SKM-1 (cell line): Measurements from ENCODE around the gene USP34.
"Not testable (repeated sequence)": the region's sequence is repeated elsewhere in the genome, so short reads cannot be mapped to it uniquely, and the experiment has no call there.

Experiments
- DNase-seq: peaks from one replicate; lab custom pipeline; 2025; ENCODE audit not compliant: unreplicated experiment; lab: John Stamatoyannopoulos, UW

USP34 gene, protein sequence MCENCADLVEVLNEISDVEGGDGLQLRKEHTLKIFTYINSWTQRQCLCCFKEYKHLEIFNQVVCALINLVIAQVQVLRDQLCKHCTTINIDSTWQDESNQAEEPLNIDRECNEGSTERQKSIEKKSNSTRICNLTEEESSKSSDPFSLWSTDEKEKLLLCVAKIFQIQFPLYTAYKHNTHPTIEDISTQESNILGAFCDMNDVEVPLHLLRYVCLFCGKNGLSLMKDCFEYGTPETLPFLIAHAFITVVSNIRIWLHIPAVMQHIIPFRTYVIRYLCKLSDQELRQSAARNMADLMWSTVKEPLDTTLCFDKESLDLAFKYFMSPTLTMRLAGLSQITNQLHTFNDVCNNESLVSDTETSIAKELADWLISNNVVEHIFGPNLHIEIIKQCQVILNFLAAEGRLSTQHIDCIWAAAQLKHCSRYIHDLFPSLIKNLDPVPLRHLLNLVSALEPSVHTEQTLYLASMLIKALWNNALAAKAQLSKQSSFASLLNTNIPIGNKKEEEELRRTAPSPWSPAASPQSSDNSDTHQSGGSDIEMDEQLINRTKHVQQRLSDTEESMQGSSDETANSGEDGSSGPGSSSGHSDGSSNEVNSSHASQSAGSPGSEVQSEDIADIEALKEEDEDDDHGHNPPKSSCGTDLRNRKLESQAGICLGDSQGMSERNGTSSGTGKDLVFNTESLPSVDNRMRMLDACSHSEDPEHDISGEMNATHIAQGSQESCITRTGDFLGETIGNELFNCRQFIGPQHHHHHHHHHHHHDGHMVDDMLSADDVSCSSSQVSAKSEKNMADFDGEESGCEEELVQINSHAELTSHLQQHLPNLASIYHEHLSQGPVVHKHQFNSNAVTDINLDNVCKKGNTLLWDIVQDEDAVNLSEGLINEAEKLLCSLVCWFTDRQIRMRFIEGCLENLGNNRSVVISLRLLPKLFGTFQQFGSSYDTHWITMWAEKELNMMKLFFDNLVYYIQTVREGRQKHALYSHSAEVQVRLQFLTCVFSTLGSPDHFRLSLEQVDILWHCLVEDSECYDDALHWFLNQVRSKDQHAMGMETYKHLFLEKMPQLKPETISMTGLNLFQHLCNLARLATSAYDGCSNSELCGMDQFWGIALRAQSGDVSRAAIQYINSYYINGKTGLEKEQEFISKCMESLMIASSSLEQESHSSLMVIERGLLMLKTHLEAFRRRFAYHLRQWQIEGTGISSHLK (N-terminal part only)

DNA sequence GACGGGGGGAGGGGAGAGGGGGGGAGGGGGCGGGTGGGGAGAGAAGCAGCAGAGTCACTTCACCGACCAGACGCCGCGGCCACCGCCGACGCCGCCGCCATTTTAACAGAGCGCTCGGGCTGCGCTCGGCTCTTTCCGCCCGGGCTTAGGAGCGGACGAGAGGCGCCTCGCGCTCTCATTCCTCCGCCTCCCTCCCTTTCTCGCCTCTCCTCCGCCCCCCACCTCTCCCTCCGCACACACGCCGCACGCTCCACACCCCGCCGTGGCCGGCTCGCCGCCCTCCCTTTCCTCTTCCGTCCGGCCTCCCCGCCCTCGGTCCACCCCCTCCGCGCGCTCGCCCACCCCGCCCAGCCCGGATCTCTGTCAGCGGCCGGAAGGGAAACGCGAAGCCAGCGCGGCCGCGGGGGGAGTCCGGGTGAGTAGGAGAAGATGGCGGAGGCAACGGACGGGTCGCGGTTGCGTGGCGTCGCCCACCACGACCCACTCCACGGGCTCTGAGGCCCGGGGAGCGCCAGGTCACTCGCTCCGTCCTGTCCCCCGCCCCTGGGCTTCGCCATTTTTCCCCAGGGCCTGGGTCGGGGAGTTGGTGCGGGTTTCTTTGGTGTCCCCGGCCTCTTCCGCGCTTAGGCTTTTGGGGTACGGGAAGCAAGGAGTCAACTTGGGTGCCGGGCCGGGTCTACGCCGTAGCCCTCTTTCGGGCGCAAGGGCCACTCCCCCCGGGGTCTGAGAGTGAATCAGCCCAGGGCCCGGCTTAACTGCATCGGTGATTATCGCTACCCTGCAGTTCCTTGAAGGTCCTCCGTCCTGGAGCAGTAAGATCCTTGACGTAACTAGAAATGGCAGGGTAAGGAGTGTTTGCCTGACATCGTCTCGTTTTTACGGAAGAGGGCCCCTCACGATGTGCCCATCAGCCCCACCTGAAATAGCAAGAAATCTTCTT is at the start of gene USP34:
Gene USP34, minus strand, starts transcription at position 123 of the 940 bp plus-strand sequence. CDS start 395 bp downstream, outside the sequence.
- peak; percentile 93 for DNase-seq

DNA sequence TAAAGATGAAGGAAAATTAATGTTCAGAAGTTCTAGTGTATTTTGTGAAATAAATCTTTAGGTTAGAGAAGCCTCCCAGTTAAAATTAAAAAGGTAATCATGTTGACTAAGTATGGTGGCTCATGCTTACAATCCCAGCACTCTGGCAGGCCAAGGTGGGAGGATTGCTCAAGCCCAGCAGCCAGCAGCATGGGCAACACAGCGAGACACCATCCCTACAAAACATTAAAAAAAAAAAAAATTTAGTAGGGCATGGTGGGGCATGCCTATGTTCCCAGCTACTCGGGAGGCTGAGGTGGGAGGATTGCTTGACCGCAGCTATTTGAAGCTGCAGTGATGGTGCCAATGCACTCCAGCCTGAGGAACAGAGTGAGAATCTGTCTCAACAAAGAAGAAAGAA is 49.4 kb upstream of the USP34 start:
- DNase-seq: no peak

DNA sequence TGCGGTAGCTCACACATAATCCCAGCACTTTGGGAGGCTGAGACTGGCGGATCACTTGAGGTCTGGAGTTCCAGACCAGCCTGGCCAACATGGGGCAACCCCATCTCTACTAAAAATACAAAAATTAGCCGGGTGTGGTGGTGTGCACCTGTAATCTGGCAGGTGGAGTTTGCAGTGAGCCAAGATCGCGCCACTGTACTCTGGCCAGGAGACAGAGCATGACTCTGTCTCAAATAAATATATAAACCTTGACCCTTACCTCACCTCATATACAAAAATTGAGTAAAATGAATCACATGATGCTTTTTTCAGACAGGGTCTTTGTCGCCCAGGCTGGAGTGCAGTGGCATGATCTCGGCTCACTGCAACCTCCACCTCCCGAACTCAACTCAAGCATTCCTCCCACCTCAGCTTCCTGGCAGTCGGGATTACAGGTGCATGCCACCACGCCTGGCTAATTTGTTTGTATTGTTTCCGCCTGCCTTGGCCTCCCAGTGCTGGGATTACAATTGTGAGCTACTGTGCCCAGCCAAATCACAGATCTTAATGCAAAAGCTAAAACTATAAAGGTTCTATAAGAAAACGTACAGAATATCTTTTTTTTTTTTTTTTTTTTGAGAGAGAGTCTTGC is 42.0 kb upstream of the USP34 start:
- no peak for DNase-seq

DNA sequence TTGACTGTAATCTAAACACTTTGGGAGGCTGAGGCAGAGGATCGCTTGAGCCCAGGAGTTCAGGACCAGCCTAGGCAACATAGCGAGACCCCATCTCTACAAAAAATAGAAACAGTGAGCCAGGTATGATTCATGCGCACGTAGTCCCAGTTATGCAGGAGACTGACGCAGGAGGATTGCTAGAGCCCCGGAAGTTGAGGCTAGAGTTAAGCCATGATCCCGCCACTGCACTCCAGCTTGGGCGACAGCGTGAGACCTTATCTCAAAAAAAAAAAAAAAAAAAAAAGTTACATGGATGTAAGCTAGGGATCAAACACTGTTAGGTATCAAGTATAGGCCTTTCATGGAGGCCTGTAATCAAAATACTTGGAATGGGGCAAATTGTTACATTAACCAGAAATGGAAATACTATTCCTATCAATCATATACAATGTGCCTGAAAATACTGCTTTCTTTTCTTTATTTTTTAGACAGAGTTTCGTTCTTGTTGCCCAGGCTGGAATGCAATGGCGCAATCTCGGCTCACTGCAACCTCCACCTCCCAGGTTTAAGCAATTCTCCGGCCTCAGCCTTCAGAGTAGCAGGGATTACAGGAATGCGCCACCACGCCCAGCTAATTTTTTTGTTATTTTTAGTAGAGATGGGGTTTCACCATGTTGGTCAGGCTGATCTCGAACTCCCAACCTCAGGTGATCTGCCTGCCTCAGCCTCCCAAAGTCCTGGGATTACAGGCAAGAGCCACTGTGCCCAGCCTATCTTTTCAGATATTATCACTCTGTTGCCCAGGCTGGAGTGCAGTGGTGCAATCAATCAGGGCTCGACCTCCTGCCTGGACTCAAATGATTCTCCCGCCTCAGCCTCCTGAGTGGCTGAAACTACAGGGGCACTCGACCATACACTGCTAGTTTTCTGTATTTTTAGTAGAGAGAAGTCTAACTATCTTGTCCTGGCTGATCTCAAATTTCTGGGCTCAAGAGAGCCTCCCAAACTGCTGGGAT is 40.1 kb upstream of the USP34 start:
- DNase-seq: no peak

DNA sequence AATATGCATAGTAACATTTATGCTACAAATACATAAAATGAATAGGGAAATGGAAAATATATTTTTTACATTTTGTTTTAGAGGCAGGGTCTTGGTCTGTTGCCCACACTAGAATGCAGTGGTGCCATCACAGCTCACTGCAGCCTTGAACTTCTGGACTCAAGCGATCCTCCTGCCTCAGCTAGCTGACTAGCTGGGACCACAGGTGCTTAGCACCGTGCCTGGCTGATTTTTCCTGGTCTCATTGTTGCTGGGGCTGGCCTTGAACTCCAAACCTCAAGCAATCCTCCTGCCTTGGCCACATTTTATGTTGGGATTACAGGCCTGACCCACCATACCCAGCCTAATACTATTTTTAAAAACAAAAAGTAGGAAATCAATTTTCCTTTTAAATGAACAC is 34.1 kb upstream of the USP34 start:
- no peak for DNase-seq

DNA sequence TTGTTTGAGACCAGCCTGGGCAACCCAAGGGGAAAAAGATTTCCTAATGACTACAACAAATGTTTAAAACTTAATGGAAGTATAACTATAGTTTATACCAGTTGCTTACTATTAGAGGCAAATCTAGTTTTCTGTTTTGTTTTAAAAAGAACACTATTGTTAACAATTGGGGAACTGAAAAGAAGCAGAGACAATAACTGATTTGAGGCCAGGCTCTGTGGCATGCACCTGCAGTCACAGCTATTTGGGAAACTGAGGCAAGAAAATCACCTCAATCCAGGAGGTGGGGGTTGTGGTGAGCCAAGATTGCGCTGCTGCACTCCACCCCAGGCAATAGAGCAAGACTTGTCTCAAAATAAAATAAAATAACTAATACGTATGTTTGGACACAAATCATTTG is 28.2 kb upstream of the USP34 start:
- DNase-seq: no peak

DNA sequence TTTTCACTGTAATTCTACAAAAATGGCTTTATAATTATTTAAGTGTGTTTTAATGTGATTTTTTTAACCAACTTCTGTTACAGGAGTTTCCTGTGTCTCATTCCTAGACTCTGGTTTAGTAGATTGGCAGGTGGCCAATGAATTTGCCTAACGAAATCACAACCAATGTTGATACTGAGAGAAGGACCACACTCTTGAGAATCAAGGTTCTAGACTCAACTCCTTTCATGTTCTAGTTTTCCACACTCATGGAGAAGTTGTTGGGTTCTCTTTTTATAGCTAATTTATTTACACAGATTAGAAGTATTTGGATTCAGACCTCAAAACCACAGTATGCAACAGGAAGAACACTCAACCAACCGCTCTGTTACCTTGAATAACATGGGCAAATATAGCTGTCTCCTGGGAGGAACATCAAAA is 22.6 kb upstream of the USP34 start:
- no peak for DNase-seq

DNA sequence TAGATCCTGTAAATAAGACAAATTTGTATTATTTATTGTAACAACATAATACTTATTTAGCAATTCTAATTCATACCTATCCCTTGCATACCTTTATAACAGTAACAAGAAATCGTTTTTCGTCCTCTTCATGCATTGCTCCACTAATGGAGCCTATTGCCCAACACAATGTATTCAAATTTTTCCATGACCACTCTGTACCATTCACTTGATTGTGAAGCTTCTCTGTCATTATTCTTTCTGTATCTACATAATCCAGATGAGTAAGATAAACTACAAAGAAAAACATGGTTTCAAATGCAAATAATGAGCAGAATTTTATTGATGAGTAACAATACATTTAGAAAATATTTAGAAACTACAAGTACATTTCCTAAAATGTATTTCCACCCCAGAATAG is 21.6 kb upstream of the USP34 start:
- DNase-seq: no peak

DNA sequence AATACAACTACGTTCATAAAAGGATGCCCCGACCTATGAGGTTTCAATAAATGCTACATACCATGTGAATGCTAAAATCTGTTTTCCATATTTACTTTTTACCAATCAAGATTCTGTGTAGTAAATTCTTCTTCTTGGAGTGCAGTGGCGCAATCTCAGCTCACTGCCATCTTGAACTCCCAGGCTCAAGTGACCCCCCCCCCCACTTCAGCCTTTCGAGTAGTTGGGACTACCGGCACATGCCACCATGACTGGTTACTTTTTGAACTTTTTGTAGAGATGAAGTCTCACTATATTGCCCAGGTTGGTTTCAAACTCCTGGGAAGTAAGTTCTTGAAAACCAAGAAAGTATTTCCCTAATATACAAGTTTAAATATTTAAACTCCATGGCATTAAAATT is 14.4 kb upstream of the USP34 start:
- no peak for DNase-seq

DNA sequence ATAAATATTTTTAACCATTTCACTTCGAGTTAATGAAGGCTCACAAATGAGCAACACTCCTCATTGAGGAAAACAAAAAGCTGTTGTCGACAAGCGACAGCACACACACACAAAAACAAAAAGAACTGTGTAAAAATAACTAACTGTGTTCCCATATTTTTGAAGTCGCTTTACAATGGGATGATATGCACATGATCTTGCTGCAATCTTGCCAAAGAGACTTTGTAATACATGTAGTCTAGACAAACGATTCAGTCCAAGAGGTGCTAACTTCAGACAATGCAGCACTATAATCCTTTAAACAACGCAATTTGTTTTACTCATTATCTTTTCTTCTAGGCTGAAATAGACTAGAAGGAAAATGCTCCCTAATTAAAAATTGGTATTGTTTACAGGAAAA is 7.2 kb upstream of the USP34 start:
- no peak for DNase-seq

DNA sequence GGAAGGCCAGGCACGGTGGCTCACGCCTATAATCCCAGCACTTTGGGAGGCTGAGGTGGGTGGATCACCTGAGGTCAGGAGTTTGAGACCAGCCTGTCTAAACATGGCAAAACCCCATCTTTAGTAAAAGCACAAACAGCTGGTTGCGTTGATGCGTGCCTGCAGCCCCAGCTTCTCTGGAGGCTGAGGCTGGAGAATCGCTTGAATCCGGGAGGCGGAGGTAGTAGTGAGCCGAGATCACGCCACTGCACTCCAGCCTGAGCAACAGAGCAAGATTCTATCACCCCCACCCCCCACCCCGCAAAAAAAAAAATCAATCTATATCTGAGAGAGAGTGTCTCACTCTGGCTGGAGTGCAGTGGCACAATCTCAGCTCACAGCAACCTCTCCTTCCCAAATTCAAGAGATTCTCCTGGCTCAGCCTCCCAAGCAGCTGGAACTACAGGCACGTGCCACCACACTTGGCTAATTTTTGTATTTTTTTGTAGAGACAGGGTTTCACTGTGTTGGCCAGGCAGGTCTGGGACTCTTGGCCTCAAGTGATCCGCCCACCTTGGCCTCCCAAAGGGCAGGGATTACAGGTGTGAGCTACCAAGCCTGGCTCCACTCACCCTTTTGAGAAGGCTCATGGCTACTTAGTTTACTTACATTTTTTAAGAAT is 6.2 kb upstream of the USP34 start:
- DNase-seq: not testable (repeated sequence)

DNA sequence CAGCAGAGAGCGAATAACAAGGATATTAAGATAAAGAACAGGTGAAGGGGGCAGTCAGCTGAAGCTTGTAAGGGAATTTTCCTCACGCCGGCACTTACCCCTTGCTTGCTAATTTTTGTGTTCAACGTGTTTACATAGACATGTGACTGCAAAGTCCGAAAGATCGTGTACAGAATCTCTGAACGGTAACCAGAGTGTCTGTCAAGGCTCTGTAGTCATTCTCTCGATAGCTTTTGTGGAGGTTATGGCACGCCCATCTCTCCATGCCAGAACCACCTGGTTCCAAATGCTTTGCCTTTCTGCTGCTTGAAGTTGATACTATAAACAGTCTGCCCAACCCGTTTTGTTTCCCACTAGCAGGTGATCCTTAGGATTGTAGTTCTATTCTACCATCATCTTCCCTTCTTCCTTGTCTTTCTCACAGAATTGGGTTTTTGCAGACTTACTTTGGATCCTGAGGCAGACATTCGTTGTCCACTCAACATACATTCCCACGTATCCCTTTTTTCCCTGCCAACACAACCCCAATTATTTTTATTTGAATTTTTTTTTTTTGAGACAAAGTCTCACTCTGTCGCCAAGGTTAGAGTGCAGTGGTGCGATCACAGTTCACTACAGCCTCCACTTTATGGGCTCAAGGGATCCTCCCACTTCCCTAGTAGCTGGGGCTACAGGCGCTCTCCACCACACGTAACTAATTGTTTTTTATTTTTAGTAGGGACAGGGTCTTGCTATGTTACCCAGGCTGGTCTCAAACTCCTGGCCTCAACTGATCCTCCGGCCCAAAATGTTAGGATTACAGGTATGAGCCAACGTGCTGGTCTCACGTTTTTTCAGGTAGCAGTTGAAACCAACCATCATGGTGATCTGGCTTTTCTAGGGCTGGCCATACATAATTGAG is 1.3 kb upstream of the USP34 start:
- no peak for DNase-seq

DNA sequence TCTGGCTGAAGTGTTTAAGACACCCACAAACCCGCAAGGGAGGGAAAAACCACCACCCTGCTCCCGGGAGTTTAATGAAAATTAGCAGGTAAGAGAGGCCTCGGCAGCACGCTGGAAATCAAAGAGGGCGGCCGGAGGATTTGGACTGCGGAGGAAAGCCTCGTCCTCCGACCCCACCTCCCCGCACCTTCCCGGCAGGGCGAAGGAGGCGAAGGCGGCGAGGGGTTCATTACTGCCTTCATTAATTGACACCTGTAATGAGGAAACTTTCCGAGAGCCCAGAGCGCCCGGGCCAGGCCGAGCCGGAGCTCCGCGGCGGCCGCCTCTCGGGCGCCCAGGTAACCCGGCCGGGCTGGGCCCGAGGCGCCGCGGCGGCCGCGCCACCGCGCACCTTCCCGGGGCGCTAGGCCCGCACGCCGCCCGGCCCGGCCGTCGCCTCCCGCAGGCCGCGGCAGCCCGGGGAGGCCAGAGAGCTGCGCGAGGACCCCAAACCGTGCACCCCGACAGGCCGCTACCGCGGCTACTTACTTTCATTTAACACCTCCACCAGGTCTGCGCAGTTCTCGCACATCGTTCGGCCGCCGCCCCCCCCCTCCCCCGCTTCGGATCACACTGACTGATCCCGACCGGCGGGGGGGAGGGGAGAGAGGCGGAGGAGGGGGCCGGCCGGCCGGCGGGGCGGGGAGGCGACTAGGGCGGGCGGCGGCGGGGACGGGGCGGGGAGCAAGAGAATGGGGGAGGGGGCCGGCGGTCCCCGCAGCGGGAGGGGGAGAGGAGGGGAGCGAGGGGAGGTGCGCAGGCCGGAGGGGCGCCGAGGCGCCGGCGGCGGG is 550 bp downstream of the USP34 start:
- no peak for DNase-seq

DNA sequence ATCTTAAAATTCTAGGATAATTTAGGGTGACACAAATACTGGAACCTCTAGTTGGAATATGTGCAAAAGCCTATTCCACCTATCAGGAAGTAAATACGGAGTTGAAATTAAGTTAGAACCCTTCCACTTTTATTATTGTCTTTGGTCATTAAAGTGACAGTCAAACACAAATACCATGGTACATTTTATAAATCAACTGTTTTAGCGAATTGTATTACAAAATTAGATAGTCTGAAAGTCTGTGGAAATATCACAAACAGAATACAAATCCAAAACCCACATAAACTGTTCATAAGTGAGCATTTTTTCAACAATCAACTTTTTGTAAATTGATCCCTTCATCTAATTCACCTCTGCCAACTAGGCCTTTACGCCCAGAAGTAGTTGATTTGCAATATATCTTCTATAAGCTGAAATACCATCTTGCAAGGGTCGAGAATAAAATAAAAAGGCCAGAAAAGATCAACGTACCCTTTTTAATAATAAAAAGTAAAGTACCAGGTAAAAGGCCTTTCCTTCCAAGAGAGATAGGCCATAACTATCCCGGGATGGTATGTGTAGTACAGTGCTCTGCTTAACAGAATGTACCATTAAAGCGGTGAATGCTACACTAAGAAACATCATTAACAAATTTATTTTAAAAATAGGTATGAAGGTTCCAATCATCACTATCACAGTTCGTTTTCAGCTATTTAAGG is 1.3 kb downstream of the USP34 start:
- no peak for DNase-seq

DNA sequence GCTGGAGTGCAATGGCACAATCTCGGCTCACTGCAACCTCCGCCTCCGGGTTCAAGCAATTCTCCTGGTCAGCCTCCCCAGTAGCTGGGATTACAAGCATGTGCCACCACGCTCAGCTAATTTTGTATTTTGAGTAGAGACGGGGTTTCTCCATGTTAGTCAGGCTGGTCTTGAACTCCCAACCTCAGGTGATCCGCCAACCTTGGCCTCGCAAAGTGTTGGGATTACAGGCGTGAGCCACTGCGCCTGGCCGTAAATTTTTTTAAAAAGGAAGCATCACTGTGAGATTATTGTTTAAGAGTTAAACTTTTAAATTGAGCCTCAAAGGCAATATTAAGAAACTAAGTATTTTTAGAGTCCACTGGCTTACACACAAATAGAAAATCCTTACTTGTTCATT is 2.7 kb downstream of the USP34 start:
- DNase-seq: not testable (repeated sequence)

DNA sequence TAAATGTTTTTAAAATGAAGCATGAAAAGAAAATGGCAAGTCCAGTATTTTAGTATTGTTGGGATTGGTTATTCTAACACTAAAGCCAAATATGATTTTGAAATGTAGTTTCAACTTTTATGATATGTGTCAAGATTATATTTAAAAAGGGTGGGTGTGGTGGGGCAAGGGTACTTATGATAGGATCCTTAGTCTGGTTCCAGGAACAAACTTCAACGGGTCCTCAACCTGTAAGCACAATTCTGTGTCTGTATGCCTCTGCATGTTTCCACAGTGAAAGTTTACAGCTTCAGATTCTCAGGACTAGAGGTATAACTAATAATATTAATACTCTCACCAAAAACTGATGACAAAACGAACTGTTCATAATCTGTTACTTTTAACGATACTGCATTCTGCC is 5.8 kb downstream of the USP34 start:
- no peak for DNase-seq
